T-helper 9 cell (primary cell): ENCODE results near the gene CABP4.

Experiments used
- DNase-seq: peaks from one replicate; pipeline ENCODE4 v3.0.0-alpha.2; 2020
- total RNA-seq, 2 donors: gene quantifications; one replicate each; lab custom pipeline; 2026; lab: John Stamatoyannopoulos, UW

The CABP4 gene
- 1.3 to 4.3 reads per million in 2 donors for total RNA-seq

GRCh38 chr11:67455054-67455453 is at the start of gene CABP4:
Gene CABP4, plus strand, starts transcription at chr11:67455354. Its CDS starts 70 bp downstream, at chr11:67455424.
- no peak for DNase-seq

- DNase-seq = no peak
Observed at GRCh38 chr11:67405688-67406339, 49.3 kb upstream of the CABP4 start.

GRCh38 chr11:67406420-67406968 is 48.7 kb upstream of the CABP4 start:
- DNase-seq = no peak

- no peak for DNase-seq
Observed at GRCh38 chr11:67406969-67407687, 48.0 kb upstream of the CABP4 start.

- DNase-seq = no peak
Observed at GRCh38 chr11:67407688-67408163, 47.4 kb upstream of the CABP4 start.

- DNase-seq = no peak
Observed at GRCh38 chr11:67408437-67409200, 46.5 kb upstream of the CABP4 start.

- peak; percentile 60 for DNase-seq
Observed at GRCh38 chr11:67409261-67409666, 45.9 kb upstream of the CABP4 start.

- DNase-seq = no peak
Observed at GRCh38 chr11:67409781-67410368, 45.3 kb upstream of the CABP4 start.

GRCh38 chr11:67410369-67410831 is 44.8 kb upstream of the CABP4 start:
- no peak for DNase-seq

GRCh38 chr11:67410984-67411784 is 44.0 kb upstream of the CABP4 start:
- no peak for DNase-seq

GRCh38 chr11:67411785-67412152 is 43.4 kb upstream of the CABP4 start:
- DNase-seq = no peak

- no peak for DNase-seq
Observed at GRCh38 chr11:67412495-67413179, 42.5 kb upstream of the CABP4 start.

GRCh38 chr11:67413266-67413849 is 41.8 kb upstream of the CABP4 start:
- DNase-seq = no peak

- no peak for DNase-seq
Observed at GRCh38 chr11:67415501-67416304, 39.5 kb upstream of the CABP4 start, which contains the start of gene CARNS1. Gene CARNS1, plus strand, starts transcription at chr11:67415678. Its CDS starts 522 bp downstream, at chr11:67416200.

- peak; percentile 69 for DNase-seq
Observed at GRCh38 chr11:67416416-67417335, 38.5 kb upstream of the CABP4 start.

GRCh38 chr11:67417425-67417824 is 37.7 kb upstream of the CABP4 start:
- no peak for DNase-seq

GRCh38 chr11:67418476-67419281 is 36.5 kb upstream of the CABP4 start:
- no peak for DNase-seq
